ENCODE data around the gene SETD6.

SETD6 gene

DNA sequence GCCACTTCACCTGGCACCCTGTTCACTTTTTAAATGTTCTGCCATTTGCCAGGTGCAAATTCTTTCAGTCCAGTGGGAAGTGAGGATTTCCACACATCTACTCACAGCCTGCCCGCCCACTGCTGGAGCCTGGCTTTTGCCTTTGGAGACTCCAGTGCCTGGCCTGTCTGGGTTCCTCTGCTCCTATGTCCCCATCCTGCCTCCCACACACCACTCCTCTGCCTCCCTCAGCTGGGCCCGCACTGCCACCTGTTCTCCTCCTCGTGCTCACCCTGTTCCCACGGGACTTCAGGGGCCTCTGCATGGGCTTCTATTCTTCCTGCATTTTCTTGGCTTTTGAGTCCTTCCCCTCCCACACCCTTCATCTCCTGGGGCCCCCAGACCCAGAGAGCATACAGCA lies 23.3 kb upstream of the SETD6 start:
- no peak for TF ChIP-seq CTCF (conservative IDR thresholded peaks at IDR 0.05; ENCODE audit: low read depth)
- H3K27ac ChIP-seq, result no peak overlapping the region
- DNase-seq (ENCODE audit: low spot score), result no peak
- ChIA-PET CTCF (interaction anchor here (1.5 kb wide), 1 partner anchor 155 kb away, joined by 10 read pairs; no protein-coding TSS in a partner anchor), POLR2A (ENCODE audit: low non-redundant PET) (no interaction called here)

DNA sequence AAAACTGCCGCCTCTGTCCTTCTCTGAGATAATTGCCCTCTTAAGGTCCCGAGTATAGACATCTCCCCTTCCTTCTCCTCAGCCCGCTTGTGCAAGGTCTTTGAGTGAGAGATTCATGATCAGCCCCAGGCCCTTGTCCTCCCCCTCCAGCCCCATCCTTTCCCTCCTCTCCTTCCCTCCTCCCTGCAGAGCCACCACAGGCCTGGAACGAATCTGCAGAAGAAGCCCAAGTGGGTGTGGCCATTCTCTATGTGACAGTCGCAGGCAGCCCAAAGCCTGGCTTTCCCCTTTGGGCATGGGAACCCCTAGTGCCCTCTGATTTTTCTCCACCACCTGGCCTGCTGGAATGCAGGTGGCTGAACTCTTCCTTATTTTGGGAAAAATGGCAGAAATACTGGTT lies 22.6 kb upstream of the SETD6 start:
- no peak for DNase-seq (ENCODE audit: low spot score)
- CTCF ChIA-PET, result interaction anchor here (0.7 to 2.8 kb wide), 3 partner anchors 147 to 156 kb away, joined by 3 to 18 read pairs (median 10); no protein-coding TSS in a partner anchor
- no peak for TF ChIP-seq CTCF (conservative IDR thresholded peaks at IDR 0.05; ENCODE audit: low read depth)
- POLR2A ChIA-PET (ENCODE audit: low non-redundant PET), result no interaction called here
- no peak overlapping the region for H3K27ac ChIP-seq

GRCh38 chr16:58493756-58494431 lies 21.4 kb upstream of the SETD6 start:
- TF ChIP-seq CTCF (conservative IDR thresholded peaks at IDR 0.05; ENCODE audit: low read depth), result no peak
- no peak for DNase-seq (ENCODE audit: low spot score)
- ChIA-PET CTCF (interaction anchor here (2.8 kb wide), 1 partner anchor 158 kb away, joined by 18 read pairs; no protein-coding TSS in a partner anchor), POLR2A (ENCODE audit: low non-redundant PET) (no interaction called here)
- H3K27ac ChIP-seq, result no peak overlapping the region

DNA sequence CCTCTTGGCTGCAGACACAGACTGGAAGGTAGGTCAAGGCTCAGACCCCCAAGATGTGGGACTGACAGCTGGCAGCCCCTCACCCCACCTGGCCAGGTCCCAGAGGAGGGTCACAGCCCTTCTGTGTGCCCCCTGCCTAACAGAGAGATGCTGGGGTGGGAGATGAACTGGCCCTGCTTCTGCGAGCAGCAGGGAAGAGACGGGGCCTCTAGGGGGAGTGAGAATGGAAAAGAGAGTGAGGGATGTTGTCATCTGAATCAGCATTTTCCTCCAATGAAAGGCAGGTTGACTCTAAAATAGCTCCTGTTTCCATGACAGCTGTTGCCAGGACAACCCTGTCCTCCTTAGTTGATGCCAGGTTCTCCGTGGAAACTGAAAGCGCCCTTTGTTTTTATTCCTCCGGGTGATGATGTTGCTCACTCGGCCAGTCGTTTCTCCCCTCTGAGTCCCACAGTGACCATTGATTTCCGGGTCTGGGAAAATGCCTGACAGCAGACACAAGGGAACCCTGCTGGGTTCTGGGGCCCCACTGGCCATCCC lies 20.3 kb upstream of the SETD6 start:
- DNase-seq (ENCODE audit: low spot score), result peak; percentile 89
- H3K27ac ChIP-seq, result no peak overlapping the region
- CTCF ChIA-PET, result interaction anchor here (1.0 to 2.8 kb wide), 2 partner anchors 159 to 261 kb away, joined by 3 to 18 read pairs; no protein-coding TSS in a partner anchor
- TF ChIP-seq CTCF (conservative IDR thresholded peaks at IDR 0.05; ENCODE audit: low read depth), result 0 out of 2 replicates have a peak, but pooled peaks have one; percentile 23
- POLR2A ChIA-PET (ENCODE audit: low non-redundant PET), result interaction anchor here (0.6 kb wide), 1 partner anchor 16 kb away, joined by 4 read pairs; no protein-coding TSS in a partner anchor

GRCh38 chr16:58495521-58496331 lies 19.6 kb upstream of the SETD6 start:
- ChIA-PET POLR2A (ENCODE audit: low non-redundant PET) (no interaction called here), CTCF (interaction anchor here (0.5 to 2.8 kb wide), 4 partner anchors 148 to 260 kb away, joined by 3 to 18 read pairs (median 3); no protein-coding TSS in a partner anchor)
- no peak for TF ChIP-seq CTCF (conservative IDR thresholded peaks at IDR 0.05; ENCODE audit: low read depth)
- no peak overlapping the region for H3K27ac ChIP-seq
- no peak for DNase-seq (ENCODE audit: low spot score)

GRCh38 chr16:58497468-58497867 lies 17.8 kb upstream of the SETD6 start:
- ChIA-PET POLR2A (ENCODE audit: low non-redundant PET) (no interaction called here), CTCF (interaction anchor here (0.7 to 1.0 kb wide), 2 partner anchors 10 to 15 kb away, joined by 3 to 4 read pairs; no protein-coding TSS in a partner anchor)
- DNase-seq (ENCODE audit: low spot score), result no peak
- H3K27ac ChIP-seq, result no peak overlapping the region
- no peak for TF ChIP-seq CTCF (conservative IDR thresholded peaks at IDR 0.05; ENCODE audit: low read depth)

All from RWPE1 (cell line).